ENCODE measurements around the gene ZNF467.

The ZNF467 gene

DNA sequence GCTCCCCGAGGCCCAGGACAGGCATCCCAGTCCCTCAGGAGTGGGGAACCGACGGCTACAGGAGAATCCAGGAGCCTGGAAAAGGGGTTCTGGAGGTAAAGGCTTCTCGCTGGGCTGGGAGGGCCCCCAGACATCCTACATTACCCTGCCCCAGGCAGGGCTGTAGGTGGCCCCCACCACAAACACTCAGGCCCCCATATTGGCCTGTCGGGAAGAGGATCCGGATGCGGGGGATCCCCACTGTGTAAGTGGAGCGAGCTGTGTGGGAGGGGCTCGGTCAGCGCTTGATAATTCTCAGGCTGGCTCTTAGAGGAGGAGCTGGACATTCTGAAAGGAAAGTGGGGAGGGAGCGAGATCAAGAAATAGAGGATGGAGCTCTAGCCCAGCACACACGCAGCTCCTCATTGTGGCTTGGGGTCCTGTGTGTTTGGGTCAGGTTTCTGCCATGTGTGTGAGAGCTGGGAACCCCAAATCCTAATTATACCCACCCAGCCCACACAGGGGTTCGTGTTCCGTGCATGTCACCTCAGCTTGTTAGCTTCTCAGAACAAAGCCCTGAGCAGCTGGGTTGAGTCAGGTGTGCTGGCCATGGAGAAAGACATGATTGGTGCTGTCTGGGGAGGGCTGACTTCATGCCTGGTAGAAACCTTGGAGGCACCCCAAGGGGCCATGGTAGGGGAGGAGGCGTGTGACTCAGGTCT is 49.4 kb downstream of the ZNF467 start:
- Mint-ChIP-seq H3K36me3 (peaks cover 2% of the 10 kb centered on the region), H3K27ac (no peak overlapping the region), H3K27me3 (no peaks in the 10 kb centered on the region), H3K4me1 (no peaks in the 10 kb centered on the region), H3K4me3 (no peak overlapping the region), H3K9me3 (no peaks in the 10 kb centered on the region)

DNA sequence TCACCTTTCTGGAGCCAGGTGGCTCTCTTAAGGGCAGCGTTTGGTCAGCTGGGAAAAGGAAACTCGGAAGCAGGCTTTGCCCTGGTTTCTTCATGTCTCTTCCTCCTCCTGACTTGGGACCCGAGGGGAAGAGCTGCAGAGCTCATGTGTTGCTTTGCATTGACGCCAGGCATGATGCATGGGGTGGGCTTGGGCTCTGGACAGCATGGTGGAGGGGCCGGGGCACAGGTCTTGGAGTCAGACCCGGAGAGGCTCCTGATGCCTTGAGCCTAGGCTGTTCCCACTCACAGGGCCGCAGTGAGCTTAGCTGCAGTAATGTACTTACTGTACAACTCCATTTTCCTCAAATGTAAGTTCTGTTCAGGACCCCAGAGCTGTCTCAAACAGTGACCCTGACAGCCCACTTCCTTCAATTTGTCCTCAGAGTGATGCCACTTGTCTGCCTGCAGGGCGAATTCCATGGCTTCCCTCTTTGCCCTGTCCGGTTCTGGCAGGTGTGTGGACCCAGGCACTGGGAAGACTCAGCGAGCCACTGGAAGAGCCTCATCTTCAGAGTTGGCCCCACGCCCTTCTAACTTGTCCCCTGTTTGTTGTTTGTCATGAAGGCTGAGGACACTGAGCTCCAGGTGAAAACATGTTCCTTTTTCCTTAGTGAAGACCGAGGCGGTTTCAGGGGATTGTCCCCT is 50.2 kb downstream of the ZNF467 start:
- H3K4me3 Mint-ChIP-seq: no peak overlapping the region
- no peaks in the 10 kb centered on the region for H3K4me1 Mint-ChIP-seq
- no peak overlapping the region for H3K27ac Mint-ChIP-seq
- no peaks in the 10 kb centered on the region for H3K27me3 Mint-ChIP-seq
- no peaks in the 10 kb centered on the region for H3K9me3 Mint-ChIP-seq
- H3K36me3 Mint-ChIP-seq: peaks cover 2% of the 10 kb centered on the region

DNA sequence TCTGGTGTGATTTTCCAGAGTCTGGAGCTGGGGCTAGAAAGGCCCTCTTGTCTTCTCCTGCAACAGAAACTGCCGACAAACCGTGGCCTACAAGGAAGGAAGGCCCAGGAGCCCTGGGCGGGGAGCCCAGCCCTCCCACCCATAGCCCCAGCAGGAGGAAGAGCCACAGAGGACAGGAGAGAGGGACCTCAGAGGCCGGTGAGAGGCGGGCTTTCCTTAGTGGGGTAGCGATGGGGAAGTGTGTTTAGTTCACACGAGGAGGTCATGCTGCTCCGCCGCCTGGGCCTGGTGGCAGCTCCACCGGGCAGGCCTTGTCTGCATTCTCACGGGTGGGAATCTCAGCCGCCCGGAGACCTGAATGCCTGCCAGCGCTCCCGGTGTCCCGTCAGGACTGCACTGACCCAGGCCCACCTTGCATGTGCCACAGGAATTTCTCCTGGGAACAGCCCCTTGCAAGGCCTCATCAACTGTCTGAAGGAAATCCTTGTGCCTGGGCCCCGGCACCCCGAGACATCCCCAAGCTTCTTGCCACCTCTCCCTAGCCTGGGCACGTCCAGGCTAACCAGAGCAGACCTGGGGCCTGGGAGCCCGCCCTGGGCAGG is 50.9 kb downstream of the ZNF467 start:
- Mint-ChIP-seq H3K27me3 (no peaks in the 10 kb centered on the region), H3K4me1 (peaks cover under 1% of the 10 kb centered on the region), H3K36me3 (peaks cover 2% of the 10 kb centered on the region), H3K4me3 (no peak overlapping the region), H3K9me3 (no peaks in the 10 kb centered on the region), H3K27ac (no peak overlapping the region)

DNA sequence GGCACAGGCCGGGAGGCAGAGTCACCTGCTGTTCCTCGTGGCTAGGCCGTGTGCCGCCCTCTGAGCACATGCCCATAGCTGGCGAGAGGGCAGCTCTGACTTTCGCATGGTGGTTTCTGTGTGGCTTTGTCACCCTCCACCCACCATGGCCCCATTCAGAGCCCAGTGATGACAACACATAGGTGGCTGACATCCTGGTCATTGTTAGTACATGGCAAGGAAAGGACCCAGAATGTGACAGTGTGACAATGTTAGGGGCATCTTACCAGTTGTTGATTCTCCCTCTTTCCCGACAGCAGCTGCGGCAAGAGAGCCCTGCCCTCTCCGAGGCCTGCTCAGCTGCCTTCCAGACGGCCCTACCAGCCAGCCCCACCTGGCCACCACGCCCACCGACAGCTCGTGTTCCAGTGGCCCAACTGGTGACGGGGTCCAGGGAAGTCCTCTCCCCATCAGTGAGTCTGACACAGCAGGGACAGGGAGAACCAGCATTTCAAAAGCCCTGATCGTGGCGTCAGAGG is 52.2 kb downstream of the ZNF467 start:
- Mint-ChIP-seq H3K36me3 (no peaks in the 10 kb centered on the region), H3K9me3 (no peaks in the 10 kb centered on the region), H3K4me3 (no peak overlapping the region), H3K27ac (no peak overlapping the region), H3K4me1 (peaks cover 10% of the 10 kb centered on the region), H3K27me3 (no peaks in the 10 kb centered on the region)

DNA sequence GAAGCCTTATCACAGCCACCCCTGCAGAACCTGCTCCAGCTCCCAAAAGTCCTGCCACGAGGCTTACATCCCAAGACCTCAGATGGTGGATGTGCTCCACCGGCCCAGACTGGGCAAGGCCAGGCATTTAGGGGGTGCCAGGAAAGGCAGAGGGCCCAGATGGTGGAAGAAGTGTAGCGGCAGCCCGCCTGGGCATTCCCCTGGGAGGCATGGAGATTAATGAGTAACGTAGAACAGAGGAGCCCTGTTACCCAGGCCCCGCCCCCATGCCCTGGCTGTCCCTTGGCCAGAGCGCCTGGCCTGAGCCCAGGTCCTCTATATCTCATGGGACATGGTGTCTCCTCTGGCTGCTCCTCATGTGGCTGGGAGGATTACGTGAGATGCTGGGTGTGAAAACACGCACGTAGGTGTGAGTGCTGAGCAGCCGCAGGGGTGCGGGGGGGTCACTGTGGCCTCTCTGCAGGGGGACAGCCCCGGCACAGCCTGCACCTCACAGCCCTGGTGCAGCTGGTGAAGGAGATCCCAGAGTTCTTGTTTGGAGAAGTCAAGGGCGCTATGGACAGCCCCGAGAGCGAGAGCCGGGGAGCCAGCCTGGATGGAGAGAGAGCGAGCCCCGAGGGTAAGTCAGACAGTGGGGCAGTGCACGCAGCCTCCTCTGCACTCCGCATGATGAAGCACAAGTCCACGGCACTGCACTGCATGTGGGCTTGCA is 52.9 kb downstream of the ZNF467 start:
- peak overlapping the region; percentile 46 for H3K27ac Mint-ChIP-seq
- no peaks in the 10 kb centered on the region for H3K9me3 Mint-ChIP-seq
- H3K36me3 Mint-ChIP-seq: no peaks in the 10 kb centered on the region
- peaks cover 16% of the 10 kb centered on the region for H3K4me1 Mint-ChIP-seq
- H3K27me3 Mint-ChIP-seq: no peaks in the 10 kb centered on the region
- H3K4me3 Mint-ChIP-seq: no peak overlapping the region

DNA sequence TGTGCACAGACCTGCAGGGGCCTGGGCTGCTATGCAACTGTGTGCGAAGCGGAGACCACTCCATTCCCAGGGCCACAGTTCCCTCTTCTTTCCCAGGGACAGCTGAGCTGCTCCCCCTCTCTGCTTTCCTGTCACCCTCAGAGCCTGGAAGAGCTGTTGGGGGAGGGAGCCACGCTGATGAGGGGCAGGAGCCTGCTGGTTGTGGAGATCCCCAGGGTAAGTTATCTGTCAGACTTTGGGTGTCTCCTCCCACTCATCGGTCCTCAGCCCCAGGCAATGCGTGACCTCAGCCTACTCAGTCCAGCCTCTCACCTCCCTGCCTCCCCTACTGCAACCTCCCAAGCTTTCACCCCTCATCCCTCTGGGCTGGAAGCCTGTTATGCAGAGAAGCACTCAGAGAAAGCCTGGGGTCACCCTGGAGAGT is 53.5 kb downstream of the ZNF467 start:
- Mint-ChIP-seq H3K36me3 (no peaks in the 10 kb centered on the region), H3K27ac (no peak overlapping the region), H3K4me1 (peaks cover 22% of the 10 kb centered on the region), H3K27me3 (no peaks in the 10 kb centered on the region), H3K4me3 (no peak overlapping the region), H3K9me3 (no peaks in the 10 kb centered on the region)

DNA sequence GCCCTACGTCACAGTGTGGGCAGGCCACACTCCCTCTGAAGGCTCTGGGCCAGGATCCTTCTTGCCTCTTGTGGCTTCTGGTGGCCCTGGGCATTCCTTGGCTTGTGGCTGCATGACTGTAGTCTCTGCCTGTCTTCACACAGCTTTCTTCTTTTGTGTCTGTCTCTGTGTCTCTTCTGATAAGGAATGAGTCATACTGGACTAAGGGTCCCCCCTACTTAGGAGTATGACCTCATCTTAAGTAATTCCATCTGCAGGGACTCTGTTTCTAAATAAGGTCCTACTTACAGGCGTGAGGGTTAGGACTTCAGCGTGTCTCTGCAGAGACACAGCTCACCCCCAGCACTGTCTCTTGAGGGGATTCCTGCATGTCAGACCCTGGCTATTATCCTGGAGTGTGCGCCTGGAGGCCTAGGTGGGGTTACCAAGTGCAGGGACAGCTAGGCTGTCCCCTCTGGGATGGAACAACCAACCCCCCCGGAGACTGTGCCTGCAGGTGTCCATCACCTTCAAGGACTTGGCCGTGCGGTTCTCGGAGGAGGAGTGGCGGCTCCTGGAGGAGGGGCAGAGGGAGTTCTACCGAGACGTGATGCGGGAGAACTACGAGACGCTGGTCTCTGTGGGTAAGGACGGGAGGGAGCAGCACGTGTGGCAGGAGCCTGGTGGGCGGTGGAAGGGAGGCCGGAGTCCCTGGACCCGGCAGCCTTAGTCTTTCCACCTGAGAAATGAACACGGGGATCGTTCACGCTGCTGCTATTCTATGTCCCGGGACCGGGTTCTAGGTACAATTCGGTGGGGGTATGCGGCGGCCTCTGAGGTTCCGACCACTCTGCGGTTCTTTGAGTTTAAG is 54.1 kb downstream of the ZNF467 start:
- no peak overlapping the region for H3K27ac Mint-ChIP-seq
- peaks cover 22% of the 10 kb centered on the region for H3K4me1 Mint-ChIP-seq
- no peak overlapping the region for H3K4me3 Mint-ChIP-seq
- H3K36me3 Mint-ChIP-seq: no peaks in the 10 kb centered on the region
- H3K27me3 Mint-ChIP-seq: no peaks in the 10 kb centered on the region
- no peaks in the 10 kb centered on the region for H3K9me3 Mint-ChIP-seq

DNA sequence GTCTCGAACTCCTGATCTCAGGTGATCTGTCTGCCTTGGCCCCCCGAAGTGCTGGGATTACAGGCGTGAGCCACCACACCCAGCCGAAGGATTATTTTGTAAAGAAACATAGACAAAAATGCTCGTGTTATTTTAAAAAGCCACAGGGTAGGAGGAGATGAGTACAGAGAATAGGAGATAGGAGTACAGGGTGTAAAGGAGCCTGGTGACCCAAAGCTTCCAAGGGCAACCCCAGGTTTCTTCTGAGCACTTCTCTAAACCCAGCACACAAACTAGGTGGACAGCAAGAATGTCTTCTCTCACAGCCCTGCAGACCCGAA is 54.7 kb downstream of the ZNF467 start:
- Mint-ChIP-seq H3K36me3 (no peaks in the 10 kb centered on the region), H3K27me3 (no peaks in the 10 kb centered on the region), H3K27ac (no peak overlapping the region), H3K4me3 (no peak overlapping the region), H3K9me3 (no peaks in the 10 kb centered on the region), H3K4me1 (peaks cover 22% of the 10 kb centered on the region)

DNA sequence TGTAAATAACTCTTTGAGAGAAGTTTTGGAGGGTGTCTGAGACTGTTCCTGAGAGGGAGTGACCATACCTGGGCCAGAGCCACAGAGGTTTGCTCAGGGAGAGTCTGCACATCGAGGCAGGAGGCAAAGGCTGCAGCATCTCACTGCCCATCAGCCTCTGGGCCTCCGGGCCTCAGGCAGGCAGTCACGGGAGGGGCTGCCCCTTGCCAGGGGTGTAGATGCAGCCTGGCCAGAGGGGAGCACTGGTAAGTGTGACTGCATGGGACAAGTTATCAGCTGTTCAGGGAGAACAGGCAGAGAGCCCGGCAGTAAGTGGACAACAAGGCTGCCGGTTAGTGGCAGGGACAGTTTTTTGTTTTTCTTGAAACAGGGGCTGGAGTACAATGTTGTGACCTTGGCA is 55.9 kb downstream of the ZNF467 start:
- no peaks in the 10 kb centered on the region for H3K9me3 Mint-ChIP-seq
- no peak overlapping the region for H3K4me3 Mint-ChIP-seq
- peaks cover 22% of the 10 kb centered on the region for H3K4me1 Mint-ChIP-seq
- H3K36me3 Mint-ChIP-seq: no peaks in the 10 kb centered on the region
- H3K27me3 Mint-ChIP-seq: no peaks in the 10 kb centered on the region
- no peak overlapping the region for H3K27ac Mint-ChIP-seq

DNA sequence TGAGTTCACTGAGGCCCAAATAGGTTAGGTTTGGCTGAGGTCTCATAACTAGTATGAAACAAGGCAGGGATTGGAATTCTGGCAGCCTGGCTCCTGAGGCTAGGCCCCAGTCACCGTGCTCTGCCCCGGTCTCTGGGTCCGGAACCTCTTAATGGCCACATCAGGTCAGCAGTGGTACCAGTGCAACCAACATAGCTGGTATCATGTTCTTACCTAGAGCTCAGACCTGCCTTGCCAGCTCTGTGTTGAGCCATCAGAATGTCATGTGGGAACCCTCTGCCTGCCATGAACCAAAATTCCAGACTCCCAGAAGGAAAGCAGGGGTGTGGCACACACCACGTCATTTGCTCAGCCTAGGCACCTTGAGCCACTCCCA is 56.5 kb downstream of the ZNF467 start:
- H3K9me3 Mint-ChIP-seq: no peaks in the 10 kb centered on the region
- peak overlapping the region; percentile 47 for H3K4me3 Mint-ChIP-seq
- no peaks in the 10 kb centered on the region for H3K27me3 Mint-ChIP-seq
- H3K27ac Mint-ChIP-seq: no peak overlapping the region
- peaks cover 22% of the 10 kb centered on the region for H3K4me1 Mint-ChIP-seq
- H3K36me3 Mint-ChIP-seq: no peaks in the 10 kb centered on the region

DNA sequence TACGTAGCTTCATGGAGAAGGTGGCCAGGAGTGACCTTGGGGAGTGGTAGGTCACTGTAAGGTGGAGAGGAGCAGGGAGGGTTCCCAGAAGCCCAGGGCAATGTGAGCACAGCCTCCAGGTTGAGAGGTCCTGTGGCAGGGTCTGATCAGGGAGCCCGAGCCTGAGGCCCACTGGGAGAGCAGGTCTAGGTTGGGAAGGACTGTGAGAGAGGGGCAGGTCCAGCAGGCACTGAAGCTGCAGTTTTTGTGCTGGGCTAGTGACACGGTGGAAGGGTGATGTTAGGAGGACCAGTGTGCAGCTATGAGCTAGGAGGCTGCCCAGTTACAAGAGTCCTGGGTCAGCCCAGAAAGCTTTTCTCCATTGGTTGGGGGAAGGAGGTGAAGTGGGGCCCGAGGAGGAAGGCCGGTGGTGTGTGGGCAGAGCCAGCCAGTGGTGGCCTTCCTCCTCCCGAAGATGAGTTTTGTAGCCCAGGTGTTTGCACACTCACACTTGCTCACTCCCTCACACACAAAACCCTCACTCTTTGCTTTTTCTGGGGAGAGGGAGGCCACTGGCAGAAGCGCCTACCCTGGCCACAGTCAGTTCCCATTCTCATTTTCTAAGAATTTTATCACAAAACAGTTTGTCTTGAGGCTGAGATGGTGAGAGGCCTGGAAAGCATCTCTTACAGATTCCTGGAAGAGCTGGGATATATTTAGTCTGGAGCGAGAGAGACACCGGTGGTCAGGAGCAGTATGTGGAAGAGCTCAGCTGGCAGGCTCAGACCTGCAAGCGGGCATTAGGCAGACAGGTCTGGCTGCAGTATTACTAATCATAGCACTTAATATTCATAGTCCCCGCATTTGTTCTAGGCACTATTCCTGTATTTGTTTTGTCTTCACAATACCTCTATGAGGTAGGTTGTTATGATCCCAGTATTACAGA is 57.1 kb downstream of the ZNF467 start:
- H3K9me3 Mint-ChIP-seq: peaks cover 5% of the 10 kb centered on the region
- H3K27me3 Mint-ChIP-seq: no peaks in the 10 kb centered on the region
- H3K36me3 Mint-ChIP-seq: no peaks in the 10 kb centered on the region
- H3K4me3 Mint-ChIP-seq: peak overlapping the region; percentile 85
- peak overlapping the region; percentile 35 for H3K27ac Mint-ChIP-seq
- H3K4me1 Mint-ChIP-seq: peaks cover 22% of the 10 kb centered on the region

DNA sequence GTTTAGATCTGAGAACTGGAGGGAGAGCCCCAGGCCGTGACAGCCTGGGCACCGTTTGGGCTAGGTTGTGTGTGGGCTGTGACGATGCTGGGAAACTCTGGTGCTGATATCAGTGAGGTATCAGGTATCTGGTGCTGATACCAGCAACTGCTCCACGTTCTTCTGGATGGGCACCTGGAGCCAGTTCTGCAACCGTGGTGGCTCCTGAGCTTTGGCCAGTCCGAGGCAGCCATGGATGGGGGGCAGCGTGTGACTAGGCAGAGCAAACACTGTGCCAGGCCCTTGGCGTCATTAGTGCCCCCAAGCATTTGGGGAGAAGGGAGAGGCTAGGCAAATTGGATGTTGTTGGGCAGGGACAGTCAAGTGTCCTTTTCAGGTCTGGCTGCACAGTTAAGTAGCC is 57.9 kb downstream of the ZNF467 start:
- Mint-ChIP-seq H3K27me3 (no peaks in the 10 kb centered on the region), H3K36me3 (peaks cover 5% of the 10 kb centered on the region), H3K4me3 (peak overlapping the region; percentile 85), H3K4me1 (peaks cover 22% of the 10 kb centered on the region), H3K9me3 (peaks cover 10% of the 10 kb centered on the region), H3K27ac (peak overlapping the region; percentile 79)

DNA sequence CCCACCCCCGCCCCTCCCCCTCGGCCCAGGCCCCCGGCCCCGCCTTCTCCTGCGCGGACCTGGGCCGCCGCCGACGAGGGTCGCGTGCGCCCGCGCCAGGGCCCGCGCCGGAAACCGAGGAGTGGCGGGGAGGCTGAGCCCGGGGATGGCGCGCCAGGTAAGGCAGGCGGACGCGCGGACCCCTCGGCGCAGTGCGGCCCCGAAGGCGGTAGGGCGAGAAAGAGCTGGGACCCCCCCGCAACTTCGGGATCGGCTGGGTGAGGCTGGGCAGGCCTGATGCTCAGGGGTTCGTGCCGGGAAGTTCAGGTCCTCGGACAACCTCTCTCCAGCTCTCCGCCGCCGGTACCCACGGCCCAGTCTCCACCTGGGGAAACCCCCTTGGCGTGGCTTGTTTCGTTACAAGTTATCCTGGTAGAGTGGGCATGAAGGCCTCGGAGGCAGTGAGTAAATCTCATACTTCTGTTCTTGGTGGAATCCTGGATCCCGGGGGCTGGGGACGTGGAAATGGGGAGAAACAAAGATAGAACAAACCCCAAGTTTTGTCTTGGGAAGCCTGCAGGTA is 58.4 kb downstream of the ZNF467 start:
- Mint-ChIP-seq H3K4me3 (peak overlapping the region; percentile 85), H3K36me3 (peaks cover 5% of the 10 kb centered on the region), H3K27ac (peak overlapping the region; percentile 79), H3K4me1 (peaks cover 22% of the 10 kb centered on the region), H3K9me3 (peaks cover 10% of the 10 kb centered on the region), H3K27me3 (no peaks in the 10 kb centered on the region)

All from activated naive CD4-positive, alpha-beta T cell treated with anti-CD3 and anti-CD28 coated beads, Interleukin-2, amount 50 U/mL, for 24 hours (primary cell).